Measurements from ENCODE around the gene FZD2.
A peak's percentile ranks its signal among the peaks of the same experiment; 100 is the strongest.

Gene FZD2

GRCh38 chr17:44599298-44600175 is 42.3 kb downstream of the FZD2 start:
- no peaks in the 10 kb centered on the region for H3K9me3 ChIP-seq (ENCODE audit: control insufficient read depth, low read length)
- peak overlapping the region; percentile 90 for H3K27ac ChIP-seq (ENCODE audit: low read depth, low read length, severe bottlenecking)

GRCh38 chr17:44601539-44601938 is 44.3 kb downstream of the FZD2 start:
- Histone ChIP-seq H3K4me1 (ENCODE audit: control insufficient read depth, insufficient read depth, low read length, poor library complexity, severe bottlenecking) (peaks cover 37% of the 10 kb centered on the region), H3K36me3 (ENCODE audit: control insufficient read depth, insufficient read depth, low read length) (no peaks in the 10 kb centered on the region), H3K9me3 (ENCODE audit: control insufficient read depth, low read length) (no peaks in the 10 kb centered on the region), H3K27ac (ENCODE audit: low read depth, low read length, severe bottlenecking) (peak overlapping the region; percentile 23), H3K4me3 (ENCODE audit: extremely low read depth, insufficient read depth, low read length, poor library complexity, severe bottlenecking) (no peak overlapping the region)
- WGBS, 2 experiments (ENCODE audit: insufficient coverage in 2 of 2) = 94 to 95% methylated on average over 8 to 9 of the region's 15 CpGs

More at GRCh38 chr17:44599298-44600175, 42.3 kb downstream of the FZD2 start:
- no peak overlapping the region for H3K4me3 ChIP-seq (ENCODE audit: extremely low read depth, insufficient read depth, low read length, poor library complexity, severe bottlenecking)
- peaks cover 35% of the 10 kb centered on the region for H3K4me1 ChIP-seq (ENCODE audit: control insufficient read depth, insufficient read depth, low read length, poor library complexity, severe bottlenecking)
- WGBS, 2 experiments (ENCODE audit: insufficient coverage in 2 of 2) = 30 to 39% methylated on average over 4 to 8 of the region's 9 CpGs
- no peaks in the 10 kb centered on the region for H3K36me3 ChIP-seq (ENCODE audit: control insufficient read depth, insufficient read depth, low read length)

GRCh38 chr17:44601973-44602372 is 44.7 kb downstream of the FZD2 start:
- Histone ChIP-seq H3K27ac (ENCODE audit: low read depth, low read length, severe bottlenecking) (peak overlapping the region; percentile 23), H3K36me3 (ENCODE audit: control insufficient read depth, insufficient read depth, low read length) (no peaks in the 10 kb centered on the region), H3K9me3 (ENCODE audit: control insufficient read depth, low read length) (peaks cover 4% of the 10 kb centered on the region), H3K4me1 (ENCODE audit: control insufficient read depth, insufficient read depth, low read length, poor library complexity, severe bottlenecking) (peaks cover 37% of the 10 kb centered on the region), H3K4me3 (ENCODE audit: extremely low read depth, insufficient read depth, low read length, poor library complexity, severe bottlenecking) (no peak overlapping the region)
- WGBS, 2 experiments (ENCODE audit: insufficient coverage in 2 of 2) = 71 to 85% methylated on average over 6 to 7 of the region's 9 CpGs

GRCh38 chr17:44602390-44602789 is 45.1 kb downstream of the FZD2 start:
- Histone ChIP-seq H3K36me3 (ENCODE audit: control insufficient read depth, insufficient read depth, low read length) (no peaks in the 10 kb centered on the region), H3K4me1 (ENCODE audit: control insufficient read depth, insufficient read depth, low read length, poor library complexity, severe bottlenecking) (peaks cover 37% of the 10 kb centered on the region), H3K27ac (ENCODE audit: low read depth, low read length, severe bottlenecking) (no peak overlapping the region), H3K9me3 (ENCODE audit: control insufficient read depth, low read length) (peaks cover 4% of the 10 kb centered on the region), H3K4me3 (ENCODE audit: extremely low read depth, insufficient read depth, low read length, poor library complexity, severe bottlenecking) (no peak overlapping the region)
- WGBS, 2 experiments (ENCODE audit: insufficient coverage in 2 of 2) = 87 to 91% methylated on average over 6 of the region's 6 CpGs

GRCh38 chr17:44602970-44603369 is 45.7 kb downstream of the FZD2 start:
- H3K4me3 ChIP-seq (ENCODE audit: extremely low read depth, insufficient read depth, low read length, poor library complexity, severe bottlenecking) = no peak overlapping the region
- WGBS, 2 experiments (ENCODE audit: insufficient coverage in 2 of 2) = 90 to 100% methylated on average over 2 of the region's 3 CpGs
- no peak overlapping the region for H3K27ac ChIP-seq (ENCODE audit: low read depth, low read length, severe bottlenecking)
- no peaks in the 10 kb centered on the region for H3K36me3 ChIP-seq (ENCODE audit: control insufficient read depth, insufficient read depth, low read length)
- H3K9me3 ChIP-seq (ENCODE audit: control insufficient read depth, low read length) = peaks cover 4% of the 10 kb centered on the region
- H3K4me1 ChIP-seq (ENCODE audit: control insufficient read depth, insufficient read depth, low read length, poor library complexity, severe bottlenecking) = peaks cover 38% of the 10 kb centered on the region

- Histone ChIP-seq H3K36me3 (ENCODE audit: control insufficient read depth, insufficient read depth, low read length) (no peaks in the 10 kb centered on the region), H3K9me3 (ENCODE audit: control insufficient read depth, low read length) (peaks cover 4% of the 10 kb centered on the region), H3K27ac (ENCODE audit: low read depth, low read length, severe bottlenecking) (no peak overlapping the region), H3K4me1 (ENCODE audit: control insufficient read depth, insufficient read depth, low read length, poor library complexity, severe bottlenecking) (peaks cover 37% of the 10 kb centered on the region), H3K4me3 (ENCODE audit: extremely low read depth, insufficient read depth, low read length, poor library complexity, severe bottlenecking) (no peak overlapping the region)
- WGBS, 2 experiments (ENCODE audit: insufficient coverage in 2 of 2) = 89 to 100% methylated on average over 2 to 3 of the region's 6 CpGs
Measured at GRCh38 chr17:44604116-44604761, 47.0 kb downstream of the FZD2 start.

- H3K4me3 ChIP-seq (ENCODE audit: extremely low read depth, insufficient read depth, low read length, poor library complexity, severe bottlenecking) = no peak overlapping the region
- no peaks in the 10 kb centered on the region for H3K36me3 ChIP-seq (ENCODE audit: control insufficient read depth, insufficient read depth, low read length)
- peaks cover 4% of the 10 kb centered on the region for H3K9me3 ChIP-seq (ENCODE audit: control insufficient read depth, low read length)
- H3K4me1 ChIP-seq (ENCODE audit: control insufficient read depth, insufficient read depth, low read length, poor library complexity, severe bottlenecking) = peaks cover 37% of the 10 kb centered on the region
- H3K27ac ChIP-seq (ENCODE audit: low read depth, low read length, severe bottlenecking) = no peak overlapping the region
- WGBS, 2 experiments (ENCODE audit: insufficient coverage in 2 of 2) = 86 to 93% methylated on average over 4 to 8 of the region's 10 CpGs
Measured at GRCh38 chr17:44604768-44605485, 47.6 kb downstream of the FZD2 start.

GRCh38 chr17:44606658-44607057 is 49.4 kb downstream of the FZD2 start:
- 98 to 100% methylated on average over 7 to 11 of the region's 11 CpGs for WGBS, 2 experiments (ENCODE audit: insufficient coverage in 2 of 2)
- Histone ChIP-seq H3K9me3 (ENCODE audit: control insufficient read depth, low read length) (peaks cover 4% of the 10 kb centered on the region), H3K4me3 (ENCODE audit: extremely low read depth, insufficient read depth, low read length, poor library complexity, severe bottlenecking) (no peak overlapping the region), H3K27ac (ENCODE audit: low read depth, low read length, severe bottlenecking) (no peak overlapping the region), H3K4me1 (ENCODE audit: control insufficient read depth, insufficient read depth, low read length, poor library complexity, severe bottlenecking) (peaks cover 36% of the 10 kb centered on the region), H3K36me3 (ENCODE audit: control insufficient read depth, insufficient read depth, low read length) (no peaks in the 10 kb centered on the region)

- 47 to 74% methylated on average over 3 to 5 of the region's 10 CpGs for WGBS, 2 experiments (ENCODE audit: insufficient coverage in 2 of 2)
- peak overlapping the region; percentile 72 for H3K27ac ChIP-seq (ENCODE audit: low read depth, low read length, severe bottlenecking)
Measured at GRCh38 chr17:44607836-44608690, 50.8 kb downstream of the FZD2 start.

More at GRCh38 chr17:44607836-44608690, 50.8 kb downstream of the FZD2 start:
- Histone ChIP-seq H3K4me1 (ENCODE audit: control insufficient read depth, insufficient read depth, low read length, poor library complexity, severe bottlenecking) (peaks cover 31% of the 10 kb centered on the region), H3K36me3 (ENCODE audit: control insufficient read depth, insufficient read depth, low read length) (no peaks in the 10 kb centered on the region), H3K4me3 (ENCODE audit: extremely low read depth, insufficient read depth, low read length, poor library complexity, severe bottlenecking) (no peak overlapping the region), H3K9me3 (ENCODE audit: control insufficient read depth, low read length) (peaks cover 4% of the 10 kb centered on the region)

Data from mesodermal cell (in vitro differentiated cells).